ENCODE data around the gene NPAS3. TPM values are rescaled to one million over a fixed set of nuclear protein-coding genes. Genes with fewer than 3 reads are reported as not detected.

Gene NPAS3
- total and polyA plus RNA-seq, 2 donors (not counting 3 experiments of a cell fraction or from before 2014, with no cell fraction given) = 0.10 to 0.13 TPM

DNA sequence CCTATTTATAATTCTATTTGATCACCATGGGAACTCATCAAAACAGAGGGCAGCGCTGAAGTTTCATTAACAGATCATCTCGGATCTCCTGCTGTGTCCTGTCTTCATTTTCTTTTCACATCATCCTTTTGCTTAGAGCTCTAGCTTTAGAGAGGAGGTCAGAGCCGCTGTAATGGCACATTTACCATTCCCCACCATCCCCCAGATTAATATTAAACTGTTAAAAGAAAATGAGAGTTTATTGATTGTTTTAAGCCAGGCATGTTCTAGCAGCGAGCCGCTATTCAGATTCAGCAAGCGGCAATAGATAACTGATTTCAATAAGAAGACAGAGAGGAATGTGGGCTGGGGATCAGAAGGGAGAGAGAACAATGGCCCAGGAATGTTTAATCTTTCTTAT, 703.4 kb downstream of the NPAS3 start:
- Histone ChIP-seq H3K4me2 (ENCODE audit: insufficient read depth, low read length) (no peak overlapping the region), H4K20me1 (replicated peaks; ENCODE audit: control insufficient read depth, extremely low read depth, insufficient read depth, low read length) (no peaks in the 10 kb centered on the region), H3K27ac (ENCODE audit: insufficient read depth, low read depth, low read length) (no peak overlapping the region), H3K4me3 (replicated peaks in 1 of 3; ENCODE audit: insufficient read depth in 1 of 3, low read depth in 1 of 3, low read length in 3 of 3) (no peak overlapping the region), H3K9me3 (replicated peaks; ENCODE audit: control insufficient read depth, insufficient read depth, low read length) (no peaks in the 10 kb centered on the region), H3K27me3 (ENCODE audit: control insufficient read depth in 2 of 2, insufficient read depth in 2 of 2, low read length in 2 of 2) (no peaks in the 10 kb centered on the region), H2AFZ (ENCODE audit: low read depth, low read length) (no peak overlapping the region), H3K4me1 (ENCODE audit: control insufficient read depth, extremely low read depth, insufficient read depth, low read length) (peaks cover 10% of the 10 kb centered on the region), H3K36me3 (ENCODE audit: control insufficient read depth in 2 of 2, extremely low read depth in 1 of 2, insufficient read depth in 2 of 2, low read length in 2 of 2) (no peaks in the 10 kb centered on the region), H3K9me1 (replicated peaks; ENCODE audit: control insufficient read depth, extremely low read depth, insufficient read depth, low read length) (no peaks in the 10 kb centered on the region), H3K9ac (replicated peaks; ENCODE audit: extremely low read depth, insufficient read depth, low read length) (no peak overlapping the region), H3K79me2 (ENCODE audit: control insufficient read depth, insufficient read depth, low read length) (no peaks in the 10 kb centered on the region)
- dilution Hi-C loops (cut with MboI; ENCODE audit: extremely low pct_ligation_motif_present, low sequenced_read_pairs) (no loop called here), intact Hi-C loops (cut with micrococcal nuclease) (no loop called here)
- DNase-seq (ENCODE audit: low read depth, low spot score) (no peak), FAIRE-seq (no peak)
- no TSS peak for BruUV-seq (replicated peaks)
- TF ChIP-seq POLR2AphosphoS5 (IDR thresholded peaks at IDR 0.05; ENCODE audit: insufficient read depth, low read depth, low read length) = no peak
- TF ChIP-seq, protein P1, sequence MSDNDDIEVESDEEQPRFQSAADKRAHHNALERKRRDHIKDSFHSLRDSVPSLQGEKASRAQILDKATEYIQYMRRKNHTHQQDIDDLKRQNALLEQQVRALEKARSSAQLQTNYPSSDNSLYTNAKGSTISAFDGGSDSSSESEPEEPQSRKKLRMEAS (IDR thresholded peaks at IDR 0.05; ENCODE audit: insufficient read depth, insufficient read length) = no peak
- TF ChIP-seq GATA2 (IDR thresholded peaks at IDR 0.05; ENCODE audit: insufficient read depth, insufficient read length, low read depth, low read length) = no peak
- no peak for TF ChIP-seq EZH2 (IDR thresholded peaks at IDR 0.05; ENCODE audit: borderline replicate concordance, low read depth, low read length, severe bottlenecking)
- TF ChIP-seq JUN (IDR thresholded peaks at IDR 0.05; ENCODE audit: borderline replicate concordance, insufficient read depth, insufficient read length, low read depth) = no peak
- no peak for TF ChIP-seq POLR2A (IDR thresholded peaks at IDR 0.05; ENCODE audit: low read depth, low read length)
- no peak for TF ChIP-seq MYC (IDR thresholded peaks at IDR 0.05; ENCODE audit: low read depth, low read length)
- TF ChIP-seq FOS (IDR thresholded peaks at IDR 0.05; ENCODE audit: borderline replicate concordance, insufficient read depth, low read length) = no peak
- TF ChIP-seq, protein P2, sequence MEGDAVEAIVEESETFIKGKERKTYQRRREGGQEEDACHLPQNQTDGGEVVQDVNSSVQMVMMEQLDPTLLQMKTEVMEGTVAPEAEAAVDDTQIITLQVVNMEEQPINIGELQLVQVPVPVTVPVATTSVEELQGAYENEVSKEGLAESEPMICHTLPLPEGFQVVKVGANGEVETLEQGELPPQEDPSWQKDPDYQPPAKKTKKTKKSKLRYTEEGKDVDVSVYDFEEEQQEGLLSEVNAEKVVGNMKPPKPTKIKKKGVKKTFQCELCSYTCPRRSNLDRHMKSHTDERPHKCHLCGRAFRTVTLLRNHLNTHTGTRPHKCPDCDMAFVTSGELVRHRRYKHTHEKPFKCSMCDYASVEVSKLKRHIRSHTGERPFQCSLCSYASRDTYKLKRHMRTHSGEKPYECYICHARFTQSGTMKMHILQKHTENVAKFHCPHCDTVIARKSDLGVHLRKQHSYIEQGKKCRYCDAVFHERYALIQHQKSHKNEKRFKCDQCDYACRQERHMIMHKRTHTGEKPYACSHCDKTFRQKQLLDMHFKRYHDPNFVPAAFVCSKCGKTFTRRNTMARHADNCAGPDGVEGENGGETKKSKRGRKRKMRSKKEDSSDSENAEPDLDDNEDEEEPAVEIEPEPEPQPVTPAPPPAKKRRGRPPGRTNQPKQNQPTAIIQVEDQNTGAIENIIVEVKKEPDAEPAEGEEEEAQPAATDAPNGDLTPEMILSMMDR (IDR thresholded peaks at IDR 0.05; ENCODE audit: extremely low read depth in 1 of 2, insufficient read depth in 1 of 2, low read depth in 1 of 2, low read length in 2 of 2) = no peak
- ChIA-PET POLR2A (no interaction called here), CTCF (no interaction called here)

Measured in endothelial cell of umbilical vein (primary cell).